Left kidney (tissue), 8 donors: ENCODE measurements around the gene RTCA. TPM values are rescaled to one million over a fixed set of nuclear protein-coding genes. Genes with fewer than 3 reads are reported as not detected.
"Not testable (repeated sequence)": the region's sequence is repeated elsewhere in the genome, so short reads cannot be mapped to it uniquely, and the experiment has no call there.

Experiments
- DNase-seq: peaks from one replicate; pipeline ENCODE4 v3.0.0-alpha.2; 2013
- long read RNA-seq, 8 donors: transcript quantifications; one replicate each; lab custom pipeline, GENCODE V29; 2026
- polyA plus RNA-seq: library from polyadenylated mRNA; unstranded; fragments of 120-200 nt; gene quantifications from one replicate; pipeline ENCODE4 v1.2.1, GENCODE V29; 2013; ENCODE audit not compliant: insufficient read length

Gene RTCA
- 35.4 TPM for polyA plus RNA-seq
- long read RNA-seq, donor 1, transcript RTCA-203 (11 exons, 2,535 nt), result major isoform, 5 of 11 reads
- long read RNA-seq, donor 1, partial matches to known transcripts, result 6 of 11 reads
- long read RNA-seq, donor 1, other reads (novel, unspliced or antisense), result 0 of 11 reads
- long read RNA-seq, donor 2, partial matches to known transcripts, result 8 of 13 reads
- long read RNA-seq, donor 2, other reads (novel, unspliced or antisense), result 0 of 13 reads
- long read RNA-seq, donor 3, transcript RTCA-203 (11 exons, 2,535 nt), result major isoform, 7 of 14 reads
- long read RNA-seq, donor 3, partial matches to known transcripts, result 6 of 14 reads
- long read RNA-seq, donor 3, other reads (novel, unspliced or antisense), result 0 of 14 reads
- long read RNA-seq, donor 4, result 0 reads
- long read RNA-seq, donor 5, transcript RTCA-203 (11 exons, 2,535 nt), result major isoform, 15 of 23 reads
- long read RNA-seq, donor 5, partial matches to known transcripts, result 8 of 23 reads
- long read RNA-seq, donor 5, other reads (novel, unspliced or antisense), result 0 of 23 reads
- long read RNA-seq, donor 6, transcript RTCA-203 (11 exons, 2,535 nt), result major isoform, 7 of 8 reads
- long read RNA-seq, donor 6, partial matches to known transcripts, result 0 of 8 reads
- long read RNA-seq, donor 6, other reads (novel, unspliced or antisense), result 0 of 8 reads
- long read RNA-seq, donor 7, transcript RTCA-203 (11 exons, 2,535 nt), result major isoform, 7 of 19 reads
- long read RNA-seq, donor 7, partial matches to known transcripts, result 11 of 19 reads
- long read RNA-seq, donor 7, other reads (novel, unspliced or antisense), result 0 of 19 reads
- long read RNA-seq, donor 8, partial matches to known transcripts, result 0 of 4 reads
- long read RNA-seq, donor 8, other reads (novel, unspliced or antisense), result 0 of 4 reads

GRCh38 chr1:100265931-100266740 is at the start of gene RTCA:
TSS of gene RTCA (plus strand) at chr1:100266216. CDS start at chr1:100266376, 160 bp downstream.
- DNase-seq, result peak; percentile 95

- DNase-seq, result no peak
Observed at GRCh38 chr1:100217834-100218233, 48.2 kb upstream of the RTCA start.

GRCh38 chr1:100219457-100219856 is 46.6 kb upstream of the RTCA start:
- no peak for DNase-seq

- DNase-seq, result no peak
Observed at GRCh38 chr1:100219883-100220282, 46.1 kb upstream of the RTCA start.

GRCh38 chr1:100222428-100222827 is 43.6 kb upstream of the RTCA start:
- no peak for DNase-seq

GRCh38 chr1:100229681-100230443 is 36.2 kb upstream of the RTCA start:
- DNase-seq, result no peak

- no peak for DNase-seq
Observed at GRCh38 chr1:100230765-100231164, 35.3 kb upstream of the RTCA start.

- DNase-seq, result no peak
Observed at GRCh38 chr1:100231721-100232120, 34.3 kb upstream of the RTCA start.

- no peak for DNase-seq
Observed at GRCh38 chr1:100232156-100232555, 33.9 kb upstream of the RTCA start.

- not testable (repeated sequence) for DNase-seq
Observed at GRCh38 chr1:100233566-100233965, 32.5 kb upstream of the RTCA start.

- DNase-seq, result no peak
Observed at GRCh38 chr1:100234432-100234831, 31.6 kb upstream of the RTCA start.

- no peak for DNase-seq
Observed at GRCh38 chr1:100237091-100237490, 28.9 kb upstream of the RTCA start.

- no peak for DNase-seq
Observed at GRCh38 chr1:100239961-100240360, 26.1 kb upstream of the RTCA start.

GRCh38 chr1:100240631-100241030 is 25.4 kb upstream of the RTCA start:
- no peak for DNase-seq

- no peak for DNase-seq
Observed at GRCh38 chr1:100246738-100247137, 19.3 kb upstream of the RTCA start.

GRCh38 chr1:100249155-100249536 is 16.9 kb upstream of the RTCA start:
- no peak for DNase-seq

- DNase-seq, result peak; percentile 96
Observed at GRCh38 chr1:100249537-100250257, 16.3 kb upstream of the RTCA start, which contains the start of gene DBT. TSS of gene DBT (minus strand) at chr1:100249834. CDS start at chr1:100249820, 14 bp downstream.

- DNase-seq, result no peak
Observed at GRCh38 chr1:100250264-100250663, 15.8 kb upstream of the RTCA start.

GRCh38 chr1:100250807-100251206 is 15.2 kb upstream of the RTCA start:
- DNase-seq, result no peak

GRCh38 chr1:100252901-100253300 is 13.1 kb upstream of the RTCA start:
- no peak for DNase-seq

GRCh38 chr1:100253552-100253951 is 12.5 kb upstream of the RTCA start:
- no peak for DNase-seq
